Measurements from ENCODE around the gene OGA.
A peak's percentile ranks its signal among the peaks of the same experiment; 100 is the strongest.

Gene OGA

DNA sequence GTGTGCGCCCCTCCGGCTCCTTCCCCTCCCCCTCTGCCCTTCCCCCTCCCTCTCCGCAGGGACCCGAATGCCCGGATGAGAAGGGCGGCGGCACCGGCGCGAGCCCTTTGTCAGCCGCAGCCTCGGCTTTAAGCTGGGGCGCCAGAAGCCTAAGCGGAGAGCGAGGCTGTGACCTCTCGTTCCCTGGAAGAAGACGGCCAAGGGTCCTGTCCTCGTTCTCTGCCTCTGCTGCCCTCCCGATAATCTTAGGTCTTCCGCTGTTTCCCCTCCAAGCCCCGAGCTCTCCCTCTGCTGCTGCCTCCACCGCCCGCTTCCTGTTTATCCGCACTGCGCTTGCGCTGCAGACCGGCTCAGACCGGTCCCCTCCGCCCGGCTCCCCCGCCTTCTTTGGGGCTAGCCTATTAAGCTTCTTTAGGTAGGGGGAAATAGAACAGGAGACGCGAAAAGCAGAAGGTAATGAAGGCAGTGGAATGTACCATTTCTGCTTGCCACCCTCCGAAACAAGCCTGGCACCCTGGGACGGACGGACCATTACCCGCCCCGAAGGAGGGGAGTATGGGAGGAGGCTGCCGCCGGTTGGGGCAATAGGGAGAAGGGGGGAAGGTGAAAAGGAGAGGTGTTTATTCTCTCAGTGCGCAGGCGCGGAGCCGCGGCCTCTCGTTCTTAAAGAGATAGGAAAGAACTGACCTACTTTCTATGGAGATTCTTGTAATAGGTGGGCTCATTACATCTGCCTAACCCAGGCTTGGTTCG is at the start of gene OGA:
OGA (minus strand) TSS at position 326 of the 753 bp plus-strand sequence. CDS start 422 bp downstream, outside the sequence.
- H3K4me3 ChIP-seq (ENCODE audit: low read depth, low read length): peak within 1 kb of the TSS; percentile 96
- TF ChIP-seq, protein P1, sequence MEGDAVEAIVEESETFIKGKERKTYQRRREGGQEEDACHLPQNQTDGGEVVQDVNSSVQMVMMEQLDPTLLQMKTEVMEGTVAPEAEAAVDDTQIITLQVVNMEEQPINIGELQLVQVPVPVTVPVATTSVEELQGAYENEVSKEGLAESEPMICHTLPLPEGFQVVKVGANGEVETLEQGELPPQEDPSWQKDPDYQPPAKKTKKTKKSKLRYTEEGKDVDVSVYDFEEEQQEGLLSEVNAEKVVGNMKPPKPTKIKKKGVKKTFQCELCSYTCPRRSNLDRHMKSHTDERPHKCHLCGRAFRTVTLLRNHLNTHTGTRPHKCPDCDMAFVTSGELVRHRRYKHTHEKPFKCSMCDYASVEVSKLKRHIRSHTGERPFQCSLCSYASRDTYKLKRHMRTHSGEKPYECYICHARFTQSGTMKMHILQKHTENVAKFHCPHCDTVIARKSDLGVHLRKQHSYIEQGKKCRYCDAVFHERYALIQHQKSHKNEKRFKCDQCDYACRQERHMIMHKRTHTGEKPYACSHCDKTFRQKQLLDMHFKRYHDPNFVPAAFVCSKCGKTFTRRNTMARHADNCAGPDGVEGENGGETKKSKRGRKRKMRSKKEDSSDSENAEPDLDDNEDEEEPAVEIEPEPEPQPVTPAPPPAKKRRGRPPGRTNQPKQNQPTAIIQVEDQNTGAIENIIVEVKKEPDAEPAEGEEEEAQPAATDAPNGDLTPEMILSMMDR (IDR thresholded peaks at IDR 0.05; ENCODE audit: borderline replicate concordance, insufficient read depth, low read depth, low read length): no peak

DNA sequence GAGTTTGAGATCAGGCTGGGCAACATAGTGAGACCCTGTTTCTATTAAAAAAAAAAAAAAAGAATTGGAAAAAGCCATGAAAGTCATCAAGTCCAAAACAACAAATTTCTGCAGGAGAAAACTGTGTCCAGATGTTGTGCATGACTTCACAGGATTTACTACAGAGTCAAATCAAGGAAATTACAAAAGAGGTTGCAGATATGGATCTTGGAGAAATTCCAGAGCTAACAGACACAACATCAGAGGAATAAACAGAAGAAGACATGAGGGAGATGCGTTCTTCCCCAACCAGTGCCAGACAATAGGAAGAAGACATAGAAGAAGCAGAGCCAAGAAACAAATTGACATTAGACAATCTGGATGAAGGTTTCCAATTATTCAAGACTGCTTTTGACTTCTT is 49.7 kb upstream of the OGA start:
- H3K4me3 ChIP-seq (ENCODE audit: low read depth, low read length): no peak overlapping the region
- TF ChIP-seq, protein P1 (IDR thresholded peaks at IDR 0.05; ENCODE audit: borderline replicate concordance, insufficient read depth, low read depth, low read length): no peak

DNA sequence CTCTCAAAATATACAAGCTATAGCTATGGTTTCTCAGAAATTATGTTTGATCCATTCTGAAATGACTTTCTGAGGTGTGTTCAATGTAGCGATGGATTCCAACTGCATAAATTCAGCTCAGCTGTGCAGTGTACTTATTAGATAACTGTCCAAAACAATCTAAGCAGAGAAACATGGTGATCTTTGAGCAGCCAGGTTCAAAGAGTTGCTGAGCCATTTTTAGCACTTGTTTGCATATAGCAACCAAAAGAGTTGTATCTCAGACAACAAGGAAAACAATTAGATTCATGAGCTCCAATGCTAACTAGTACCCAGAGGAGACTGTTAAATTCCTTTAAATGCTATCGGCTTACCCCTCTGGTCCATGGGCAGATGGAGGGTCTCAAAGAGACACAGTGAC is 41.3 kb upstream of the OGA start:
- TF ChIP-seq, protein P1 (IDR thresholded peaks at IDR 0.05; ENCODE audit: borderline replicate concordance, insufficient read depth, low read depth, low read length): no peak

DNA sequence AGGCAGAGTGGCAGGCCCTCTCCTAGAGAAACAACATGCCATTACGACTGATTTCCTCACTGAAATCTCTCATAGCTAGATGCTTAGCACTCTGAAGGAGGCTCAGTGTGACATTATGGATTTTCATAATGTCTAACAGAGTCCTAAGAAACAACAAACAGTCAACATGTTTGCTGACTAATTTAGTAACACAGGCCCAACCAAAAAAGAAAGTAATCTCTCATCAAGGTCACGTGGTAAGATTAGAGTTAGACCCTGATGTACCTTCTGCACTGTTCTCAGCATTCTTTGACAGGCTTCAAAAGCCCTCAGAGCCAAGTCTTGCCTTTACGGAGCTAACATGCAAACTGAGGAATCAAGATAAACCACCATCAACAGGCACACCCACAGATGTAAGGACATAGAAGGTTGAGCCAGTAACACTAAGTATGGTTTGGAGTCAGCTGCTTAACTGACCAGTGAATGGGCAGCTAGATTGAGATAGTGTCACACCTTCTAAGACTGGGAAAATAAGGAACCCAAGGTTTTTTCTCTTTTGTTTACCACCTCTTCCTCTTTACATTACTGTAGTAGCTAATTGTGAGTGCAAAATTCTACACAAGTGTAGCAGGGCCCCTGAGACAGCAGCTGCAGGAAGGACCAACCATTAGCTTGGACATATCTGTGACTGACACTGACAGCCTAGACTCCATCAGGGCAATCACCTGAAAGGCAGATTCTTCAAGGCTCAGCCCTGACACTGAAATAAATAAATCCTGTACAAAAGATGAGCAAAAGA is 40.7 kb upstream of the OGA start:
- TF ChIP-seq, protein P1 (IDR thresholded peaks at IDR 0.05; ENCODE audit: borderline replicate concordance, insufficient read depth, low read depth, low read length): no peak
- peak overlapping the region; percentile 11 for H3K4me3 ChIP-seq (ENCODE audit: low read depth, low read length)

More for the DNA sequence above, 41.3 kb upstream of the OGA start:
- no peak overlapping the region for H3K4me3 ChIP-seq (ENCODE audit: low read depth, low read length)

DNA sequence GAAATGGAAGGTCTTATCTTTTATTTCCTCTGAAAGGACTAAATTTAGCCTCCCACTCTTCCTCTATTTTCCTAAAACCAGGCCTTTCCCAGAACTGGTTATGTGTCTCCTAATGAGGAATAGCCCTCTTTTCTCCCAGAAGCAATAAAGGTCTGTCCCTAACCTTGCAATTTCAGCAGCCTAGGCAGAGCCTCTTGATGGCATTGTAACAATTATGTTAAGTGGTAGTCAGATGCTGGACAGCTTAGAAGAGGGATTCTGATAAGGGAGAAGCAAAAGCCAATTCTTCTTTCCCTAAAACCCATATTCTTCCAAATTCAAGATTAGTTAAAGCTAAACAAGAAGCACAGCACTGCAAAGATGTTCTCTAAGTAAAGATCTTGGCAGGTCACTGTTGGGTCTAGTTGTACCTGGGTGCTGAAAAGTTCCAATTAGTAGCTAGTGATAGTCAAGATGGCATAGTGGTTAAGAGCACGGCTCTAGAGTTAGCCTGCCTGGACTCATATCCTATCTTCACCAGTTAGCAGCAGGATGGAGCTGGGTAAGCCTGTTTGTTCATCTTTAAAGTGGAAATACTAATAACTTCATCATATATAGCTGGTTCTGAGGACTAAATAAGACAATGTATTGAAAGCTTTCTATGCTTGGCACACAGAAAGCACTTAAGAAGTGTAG is 39.7 kb upstream of the OGA start:
- H3K4me3 ChIP-seq (ENCODE audit: low read depth, low read length): no peak overlapping the region
- TF ChIP-seq, protein P1 (IDR thresholded peaks at IDR 0.05; ENCODE audit: borderline replicate concordance, insufficient read depth, low read depth, low read length): no peak

DNA sequence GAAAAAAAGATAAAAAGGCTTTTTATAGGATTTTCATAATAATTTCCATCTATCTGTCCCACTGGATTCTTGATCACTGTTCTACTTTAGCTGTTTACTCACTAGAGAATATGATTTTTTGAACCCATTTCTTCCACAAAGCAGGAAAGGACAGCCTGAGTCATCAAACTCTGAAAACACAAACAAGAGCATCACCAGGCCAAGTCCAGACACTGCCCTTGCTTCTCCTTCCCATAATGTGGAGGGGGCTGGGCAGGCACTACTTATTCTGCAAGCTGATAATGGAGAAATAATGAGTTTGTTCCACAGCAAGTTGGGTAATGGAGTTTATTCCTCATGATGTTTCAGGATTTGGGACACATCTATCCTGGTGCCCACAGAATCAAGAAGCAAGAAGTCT is 38.4 kb upstream of the OGA start:
- no peak overlapping the region for H3K4me3 ChIP-seq (ENCODE audit: low read depth, low read length)
- TF ChIP-seq, protein P1 (IDR thresholded peaks at IDR 0.05; ENCODE audit: borderline replicate concordance, insufficient read depth, low read depth, low read length): no peak

Data from GM12875 (cell line).